B cell (primary cell): Measurements from ENCODE around the gene PKNOX2. TPM values are rescaled to one million over a fixed set of nuclear protein-coding genes. Genes with fewer than 3 reads are reported as not detected.

ENCODE experiments used
- ATAC-seq: fragments of 200-7000 bp; cut with Tn5 transposase; one replicate; pipeline ENCODE4 v1.10.0; 2021; ENCODE audit warnings: low read depth, mild to moderate bottlenecking, moderate number of reproducible peaks, moderate library complexity
- CTCF ChIA-PET: fragments of 350-600 bp; sonication (Branson Sonifier 250); formaldehyde crosslinking; loops from one replicate; lab custom pipeline; 2021; ENCODE audit warnings: antibody characterized with exemption, inconsistent platforms; lab: Charles Lee
- POLR2A ChIA-PET: fragments of 350-600 bp; sonication (Branson Sonifier 250); formaldehyde crosslinking; loops from one replicate; lab custom pipeline; 2021; ENCODE audit warnings: antibody characterized with exemption; lab: Charles Lee
- DNase-seq: peaks from one replicate; pipeline ENCODE4 v3.0.0; 2013
- H2AFZ ChIP-seq: 2 replicates; pipeline ENCODE4 v1.6.1; 2012; ENCODE audit warnings: mild to moderate bottlenecking, low read depth, low read length; ENCODE audit not compliant: insufficient read depth, poor library complexity, severe bottlenecking
- H3K27ac ChIP-seq, 2 donors: 1 replicate in 1 of 2; 2 replicates in 1 of 2; pipeline ENCODE4 v1.5.1; 2012 to 2013; ENCODE audit warnings: low read length in 2 of 2, mild to moderate bottlenecking in 2 of 2, moderate library complexity in 1 of 2
- H3K27me3 ChIP-seq, 4 experiments: fragments of 200-600 bp in 1 of 4; sonication (generic) in 1 of 4; replicated peaks in 1 of 4; 1 replicate in 2 of 4; 2 replicates in 2 of 4; pipeline versions ENCODE4 v1.6.1 to v1.7.0; 2013 to 2016; ENCODE audit warnings: low read length in 3 of 4, mild to moderate bottlenecking in 2 of 4, mixed read lengths in 1 of 4, moderate library complexity in 1 of 4; ENCODE audit not compliant: insufficient read depth in 4 of 4, control insufficient read depth in 3 of 4; ENCODE audit errors: control extremely low read depth in 1 of 4
- H3K36me3 ChIP-seq, 2 experiments: replicated peaks in 1 of 2; 1 replicate in 1 of 2; 2 replicates in 1 of 2; pipeline versions ENCODE4 v1.6.1 to v1.7.1; 2013; ENCODE audit warnings: low read length in 1 of 2; ENCODE audit not compliant: insufficient read depth in 2 of 2, control insufficient read depth in 1 of 2; ENCODE audit errors: control extremely low read depth in 1 of 2, extremely low read depth in 1 of 2
- H3K4me1 ChIP-seq, 2 donors: fragments of 200-600 bp in 1 of 2; sonication (generic) in 1 of 2; 1 replicate in 1 of 2; 2 replicates in 1 of 2; pipeline versions ENCODE4 v1.5.1 to v1.6.1; 2013 to 2017; ENCODE audit warnings: low read length in 2 of 2; ENCODE audit not compliant: control insufficient read depth in 2 of 2, insufficient read depth in 2 of 2
- H3K4me2 ChIP-seq: replicated peaks from 2 replicates; pipeline ENCODE3; 2012; ENCODE audit warnings: mild to moderate bottlenecking, low read depth, low read length; ENCODE audit not compliant: poor library complexity, severe bottlenecking
- H3K4me3 ChIP-seq, 5 experiments: fragments of 200-600 bp in 1 of 5; sonication (generic) in 1 of 5; 1 replicate in 3 of 5; 2 replicates in 2 of 5; pipeline versions ENCODE4 v1.5.1 to v1.7.0; 2011 to 2016; ENCODE audit warnings: low read length in 4 of 5, mild to moderate bottlenecking in 4 of 5, low read depth in 2 of 5, control low read depth in 1 of 5, moderate library complexity in 1 of 5; ENCODE audit not compliant: insufficient read depth in 1 of 5; ENCODE audit errors: control extremely low read depth in 1 of 5, extremely low read depth in 1 of 5
- H3K79me2 ChIP-seq: fragments of 200-600 bp; sonication (generic); one replicate; pipeline ENCODE4 v1.6.0; 2016; ENCODE audit warnings: low read length; ENCODE audit not compliant: control insufficient read depth, insufficient read depth
- H3K9ac ChIP-seq: fragments of 200-600 bp; sonication (generic); 2 replicates; pipeline ENCODE4 v1.6.1; 2017; ENCODE audit warnings: mild to moderate bottlenecking, low read length, moderate library complexity
- H3K9me3 ChIP-seq, 3 donors: one replicate each; pipeline versions ENCODE4 v1.6.1 to v1.7.1; 2013; ENCODE audit warnings: low read length in 2 of 3; ENCODE audit not compliant: control insufficient read depth in 2 of 3, insufficient read depth in 1 of 3; ENCODE audit errors: control extremely low read depth in 1 of 3
- H4K20me1 ChIP-seq: 2 replicates; pipeline ENCODE4 v1.6.0; 2012; ENCODE audit warnings: mild to moderate bottlenecking, low read length; ENCODE audit not compliant: insufficient read depth, control insufficient read depth, poor library complexity, severe bottlenecking
- H3K27ac Mint-ChIP-seq: one replicate; pipeline ENCODE4 v1.8.0; 2021; ENCODE audit warnings: mixed read lengths
- H3K27me3 Mint-ChIP-seq: one replicate; pipeline ENCODE4 v1.8.0; 2021; ENCODE audit warnings: mixed read lengths
- H3K4me1 Mint-ChIP-seq: one replicate; pipeline ENCODE4 v1.8.0; 2021; ENCODE audit warnings: mixed read lengths
- H3K4me3 Mint-ChIP-seq: one replicate; pipeline ENCODE4 v1.8.0; 2021; ENCODE audit warnings: mixed read lengths
- H3K9me3 Mint-ChIP-seq: one replicate; pipeline ENCODE4 v1.8.0; 2022; ENCODE audit warnings: mixed read lengths; ENCODE audit not compliant: insufficient read depth
- CTCF ChIP-seq: fragments of 200-600 bp; IDR thresholded peaks from one replicate; pipeline ENCODE4 v1.8.0; 2022; ENCODE audit warnings: antibody characterized with exemption, mild to moderate bottlenecking
- EZH2 ChIP-seq: IDR thresholded peaks from 2 replicates; pipeline ENCODE4 v1.6.1; 2012; ENCODE audit warnings: borderline replicate concordance, low read depth, mild to moderate bottlenecking, moderate library complexity, low read length; ENCODE audit not compliant: insufficient read depth, poor library complexity, severe bottlenecking
- WGBS: methylation state at CpG from one replicate; pipeline ENCODE4 v1.1.5; 2013; ENCODE audit warnings: missing lambda C conversion rate; ENCODE audit not compliant: insufficient coverage; 5-methylcytosine and 5-hydroxymethylcytosine counted together
- intact Hi-C: fragments of 100-400 bp; cut with micrococcal nuclease; formaldehyde crosslinking; loops from one replicate; pipeline ENCODE4 v1.10.0; 2022
- polyA plus RNA-seq: library from polyadenylated mRNA; depleted of rRNA; stranded (reverse); fragments of >200 nt; gene quantifications from 2 replicates; pipeline ENCODE4 v1.2.3, GENCODE V29; 2012
- total RNA-seq, 2 donors: library from RNA; stranded (reverse); fragments of 120-200 nt in 1 of 2; gene quantifications; 1 replicate in 1 of 2; 2 replicates in 1 of 2; pipeline versions ENCODE4 v1.2.3 to v1.2.4, GENCODE V29; 2013 to 2022

The PKNOX2 gene
- total and polyA plus RNA-seq, 2 donors (not counting 1 experiment from before 2014, with no cell fraction given) = not detected

DNA sequence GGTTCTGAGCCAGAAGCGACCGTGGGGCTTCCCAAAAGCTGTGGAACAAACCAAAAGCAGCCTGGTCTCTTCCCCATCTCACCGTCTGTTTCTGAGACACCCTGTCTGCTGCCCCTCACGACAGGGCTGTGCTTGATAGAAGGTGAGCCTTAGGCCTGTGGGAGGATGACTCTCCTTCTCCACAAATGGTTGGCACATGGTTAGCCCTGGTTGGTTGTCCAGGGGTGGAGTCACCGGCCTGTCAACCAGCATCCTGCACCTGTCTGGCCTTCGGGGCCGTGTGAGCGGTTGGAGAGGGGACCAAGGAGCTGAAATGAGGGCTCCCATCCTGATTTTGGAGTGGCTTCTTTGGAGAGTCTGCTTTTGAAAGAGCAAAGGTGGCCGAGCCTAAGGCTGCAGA, 135.3 kb downstream of the PKNOX2 start:
- ChIA-PET CTCF (no interaction called here), POLR2A (no interaction called here)
- Histone ChIP-seq H3K4me1 (no peaks in the 10 kb centered on the region), H2AFZ (no peak overlapping the region), H3K36me3 (no peaks in the 10 kb centered on the region), H3K9me3 (peaks cover 0 to 4% (median 0%) of the 10 kb centered on the region in 3 donors), H3K27me3 (no peaks in the 10 kb centered on the region), H4K20me1 (no peaks in the 10 kb centered on the region), H3K27ac (no peak overlapping the region), H3K9ac (no peak overlapping the region), H3K4me3 (no peak overlapping the region), H3K79me2 (no peaks in the 10 kb centered on the region), H3K4me2 (no peak overlapping the region)
- Mint-ChIP-seq H3K9me3 (no peaks in the 10 kb centered on the region), H3K27me3 (peaks cover 11% of the 10 kb centered on the region), H3K4me1 (no peaks in the 10 kb centered on the region), H3K4me3 (no peak overlapping the region), H3K27ac (no peak overlapping the region)
- DNase-seq = no peak
- intact Hi-C loops = no loop called here
- TF ChIP-seq CTCF (no peak), EZH2 (no peak)
- ATAC-seq = no peak
- 100% methylated on average over 5 of the region's 9 CpGs for WGBS

GRCh38 chr11:125300791-125301218, 136.3 kb downstream of the PKNOX2 start:
- no peaks in the 10 kb centered on the region for H3K36me3 ChIP-seq
- ATAC-seq (no peak), DNase-seq (no peak)
- no peak overlapping the region for H3K4me2 ChIP-seq
- peaks cover 6% of the 10 kb centered on the region for H3K27me3 Mint-ChIP-seq
- WGBS = 78% methylated on average over 3 of the region's 3 CpGs
- no peaks in the 10 kb centered on the region for H3K79me2 ChIP-seq
- no peaks in the 10 kb centered on the region for H3K27me3 ChIP-seq
- H2AFZ ChIP-seq = no peak overlapping the region
- no peaks in the 10 kb centered on the region for H3K9me3 Mint-ChIP-seq
- peaks cover 0 to 4% (median 0%) of the 10 kb centered on the region in 3 donors for H3K9me3 ChIP-seq
- H4K20me1 ChIP-seq = no peaks in the 10 kb centered on the region
- H3K27ac ChIP-seq = no peak overlapping the region
- no peaks in the 10 kb centered on the region for H3K4me1 Mint-ChIP-seq
- ChIA-PET POLR2A (no interaction called here), CTCF (no interaction called here)
- H3K4me3 ChIP-seq = no peak overlapping the region
- no peaks in the 10 kb centered on the region for H3K4me1 ChIP-seq
- intact Hi-C loops = no loop called here
- no peak overlapping the region for H3K4me3 Mint-ChIP-seq
- TF ChIP-seq CTCF (no peak), EZH2 (no peak)
- H3K9ac ChIP-seq = no peak overlapping the region
- H3K27ac Mint-ChIP-seq = no peak overlapping the region
